Glomerular endothelial cell (primary cell): ENCODE results near the gene TCF25. TPM values are rescaled to one million over a fixed set of nuclear protein-coding genes. Genes with fewer than 3 reads are reported as not detected.
"Not testable (repeated sequence)": the region's sequence is repeated elsewhere in the genome, so short reads cannot be mapped to it uniquely, and the experiment has no call there.

Experiments
- DNase-seq: peaks from one replicate; pipeline ENCODE4 v3.0.0-alpha.2; 2011; ENCODE audit warnings: low read depth, low spot score; ENCODE audit errors: extremely low read depth
- total RNA-seq: library from RNA; depleted of rRNA; stranded (reverse); fragments of >200 nt; gene quantifications from 2 replicates; pipeline ENCODE4 v1.2.3, GENCODE V29; 2015

The TCF25 gene
- total RNA-seq, 1 donor from 2014 or later, result 223 TPM

DNA sequence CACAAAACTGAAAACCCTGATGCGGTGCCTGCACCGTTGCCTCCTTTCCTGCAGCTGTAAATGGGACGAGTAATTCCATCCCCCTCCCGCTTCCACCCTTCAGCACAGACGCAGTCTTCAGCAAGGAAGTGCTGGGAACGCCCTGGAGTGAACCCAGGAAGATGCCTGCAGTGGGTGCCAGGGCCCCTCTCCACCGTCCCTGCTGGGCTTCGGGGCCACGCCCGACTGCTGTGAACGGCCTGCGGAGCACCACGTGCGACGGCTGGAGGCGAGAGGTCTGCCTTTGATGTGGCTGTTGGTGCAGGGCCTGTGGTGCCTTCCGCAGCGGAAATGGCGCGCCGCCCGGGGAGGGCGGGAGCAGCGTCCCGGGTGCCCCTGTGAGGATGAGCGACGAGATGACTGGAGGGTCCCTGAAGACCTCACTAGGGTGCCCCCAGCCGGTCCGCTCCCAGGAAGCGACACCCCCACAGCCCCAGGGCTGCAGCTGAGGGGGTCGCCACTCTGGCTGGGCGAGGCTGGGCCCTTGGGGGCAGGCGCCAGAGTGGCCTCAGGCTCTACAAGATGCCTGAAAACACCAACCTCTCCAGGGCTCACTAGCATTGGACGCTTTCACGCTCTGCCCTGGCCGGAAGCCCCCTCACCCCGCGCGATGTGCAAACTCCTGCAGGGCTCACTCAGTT lies 44.5 kb downstream of the TCF25 start:
- no peak for DNase-seq

- no peak for DNase-seq
These were observed 45.3 kb downstream of the TCF25 start, which contains the start of gene MC1R for GRCh38 chr16:89918453-89919347. Gene MC1R (plus strand): TSS chr16:89918862. CDS start chr16:89919259, 397 bp downstream.

- no peak for DNase-seq
These were observed 46.4 kb downstream of the TCF25 start for GRCh38 chr16:89919535-89920406.

DNA sequence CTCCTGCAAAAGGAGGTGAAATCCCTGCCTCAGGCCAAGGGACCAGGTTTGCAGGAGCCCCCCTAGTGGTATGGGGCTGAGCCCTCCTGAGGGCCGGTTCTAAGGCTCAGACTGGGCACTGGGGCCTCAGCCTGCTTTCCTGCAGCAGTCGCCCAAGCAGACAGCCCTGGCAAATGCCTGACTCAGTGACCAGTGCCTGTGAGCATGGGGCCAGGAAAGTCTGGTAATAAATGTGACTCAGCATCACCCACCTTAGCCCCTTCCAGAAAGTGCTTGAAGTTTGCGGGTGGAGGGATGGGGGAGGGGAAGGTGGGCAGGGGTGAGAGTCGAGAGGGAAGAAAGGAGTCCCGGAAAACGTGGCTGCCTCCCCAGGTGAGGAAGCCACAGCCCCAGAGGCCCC lies 47.3 kb downstream of the TCF25 start:
- no peak for DNase-seq

DNA sequence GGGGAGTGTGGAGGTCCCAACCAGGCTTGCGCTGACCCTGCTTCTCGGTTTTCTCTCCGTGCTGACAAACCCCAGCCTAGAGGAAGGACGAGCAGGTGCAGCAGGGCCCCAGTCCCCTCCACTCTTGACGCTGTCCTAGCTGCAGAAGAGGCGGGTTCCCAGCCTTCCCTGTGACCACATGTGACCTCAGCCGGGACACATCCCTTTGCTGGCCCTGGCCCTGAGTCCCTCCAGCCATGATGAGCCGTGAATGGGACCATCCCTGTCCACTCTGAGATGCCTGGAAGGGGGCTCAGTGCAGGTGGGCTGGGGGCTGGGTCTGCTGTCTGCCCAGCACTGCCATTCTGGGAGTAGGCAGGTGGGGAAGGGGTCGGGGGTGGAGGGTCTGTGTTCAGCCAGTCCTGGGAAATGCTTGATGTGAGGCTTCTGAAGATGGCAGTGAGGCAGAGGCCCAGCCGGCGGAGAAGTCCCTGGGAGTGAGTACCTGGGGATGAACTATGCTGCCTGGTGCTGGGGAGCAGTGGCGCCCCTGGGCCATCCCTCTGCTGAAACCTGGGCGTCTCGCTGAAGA lies 47.8 kb downstream of the TCF25 start:
- DNase-seq, result no peak

DNA sequence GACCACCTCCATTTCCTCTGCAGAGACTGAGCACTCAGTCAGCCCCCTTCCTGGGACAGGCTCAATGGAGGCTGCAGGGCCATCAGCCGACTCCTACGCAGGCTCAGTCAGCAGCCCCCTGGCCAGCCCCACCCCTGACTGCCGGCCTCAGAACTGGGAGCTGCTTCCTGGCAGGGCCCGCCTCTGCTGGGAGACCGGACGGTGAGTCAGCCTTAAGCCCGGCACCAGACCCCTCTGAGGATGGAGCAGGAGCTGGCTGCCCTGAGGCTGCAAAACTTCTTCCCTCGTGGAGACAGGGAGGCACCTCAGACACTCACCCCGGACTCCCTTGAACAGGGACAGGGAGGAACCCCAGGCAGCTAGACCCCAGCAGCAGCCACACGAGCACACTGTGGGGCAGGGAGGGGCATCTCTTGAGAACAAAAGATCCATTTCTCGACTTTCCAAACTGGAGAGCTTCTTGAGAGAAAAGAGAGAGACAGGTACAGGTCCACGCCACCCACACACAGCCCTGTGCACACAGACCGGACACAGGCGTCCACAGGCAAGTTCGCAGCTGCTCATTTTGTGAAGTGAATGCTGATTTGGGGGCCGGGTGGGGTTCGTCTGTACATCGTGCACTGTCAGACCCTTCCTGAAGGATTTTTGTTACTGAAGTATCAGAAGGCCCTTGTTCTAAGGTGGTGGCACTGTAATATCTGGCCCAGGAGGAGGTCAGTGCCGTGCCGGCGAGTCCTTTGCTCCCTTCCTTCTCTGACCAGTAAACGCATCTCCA lies 48.5 kb downstream of the TCF25 start:
- peak; percentile 41 for DNase-seq

- DNase-seq, result peak; percentile 42
These were observed 49.1 kb downstream of the TCF25 start for GRCh38 chr16:89922477-89922883.

DNA sequence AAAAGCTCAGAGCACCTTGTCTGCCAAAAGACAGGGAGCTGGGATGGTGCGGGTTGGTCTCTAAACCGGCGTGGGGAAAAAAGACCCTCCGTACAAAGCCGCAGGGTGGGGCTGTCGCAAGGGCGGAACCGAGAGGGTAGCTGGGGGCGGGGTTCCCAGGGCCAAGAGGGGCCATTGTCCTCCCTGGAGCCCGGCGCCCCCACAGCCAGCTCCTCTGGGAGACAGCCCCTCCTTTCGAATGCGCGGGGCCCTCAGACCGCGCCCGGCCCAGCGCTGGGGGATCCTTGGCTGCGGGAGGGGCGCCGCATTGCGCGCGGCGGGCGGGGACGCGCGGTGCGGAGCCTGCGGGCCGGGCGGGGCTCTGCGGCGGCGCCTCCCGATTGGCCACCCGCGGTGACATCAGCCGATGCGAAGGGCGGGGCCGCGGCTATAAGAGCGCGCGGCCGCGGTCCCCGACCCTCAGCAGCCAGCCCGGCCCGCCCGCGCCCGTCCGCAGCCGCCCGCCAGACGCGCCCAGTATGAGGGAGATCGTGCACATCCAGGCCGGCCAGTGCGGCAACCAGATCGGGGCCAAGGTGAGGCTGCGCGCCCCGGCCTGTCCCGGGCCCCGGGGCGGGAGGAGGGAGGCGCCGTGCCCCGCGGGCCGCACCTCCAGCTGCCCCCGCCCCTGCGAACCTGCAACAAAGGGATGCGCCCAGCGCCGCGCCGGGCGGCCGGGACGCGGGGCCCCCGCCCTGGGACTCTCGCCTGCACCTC lies 49.7 kb downstream of the TCF25 start, which contains the start of gene TUBB3:
Gene TUBB3, plus strand, starts transcription at position 459 of the 756 bp plus-strand sequence. Its CDS starts 60 bp downstream, at position 519.
- no peak for DNase-seq

- DNase-seq, result no peak
These were observed 50.4 kb downstream of the TCF25 start for GRCh38 chr16:89923640-89924296.

GRCh38 chr16:89924297-89924924 lies 51.0 kb downstream of the TCF25 start:
- DNase-seq, result no peak

- no peak for DNase-seq
These were observed 51.5 kb downstream of the TCF25 start for GRCh38 chr16:89924925-89925307.

DNA sequence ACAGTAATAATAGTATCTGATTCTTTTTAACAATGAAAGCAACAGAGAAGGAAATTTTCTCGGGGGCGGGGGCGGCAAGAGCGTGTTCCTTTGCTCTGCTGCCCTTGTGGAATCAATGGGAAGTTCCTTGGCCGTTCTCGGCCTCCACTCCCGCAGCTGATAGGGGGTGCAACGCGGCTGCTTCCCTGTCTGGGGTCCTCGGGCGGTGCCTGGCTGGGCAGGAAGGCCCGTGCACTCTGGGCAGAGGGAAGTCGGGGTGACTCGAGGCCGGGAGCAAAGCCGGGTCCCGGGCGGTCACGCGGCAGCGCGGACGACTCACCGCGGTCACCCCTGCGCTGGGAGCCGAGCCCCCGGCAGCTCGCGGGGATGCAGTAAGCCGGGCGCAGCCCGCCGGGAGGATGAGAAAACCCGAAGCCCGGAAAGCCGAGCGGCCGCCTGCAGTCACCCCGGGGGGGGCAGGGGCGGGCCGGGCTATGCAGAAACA lies 52.2 kb downstream of the TCF25 start:
- no peak for DNase-seq

- no peak for DNase-seq
These were observed 58.0 kb downstream of the TCF25 start for GRCh38 chr16:89931305-89931896.

DNA sequence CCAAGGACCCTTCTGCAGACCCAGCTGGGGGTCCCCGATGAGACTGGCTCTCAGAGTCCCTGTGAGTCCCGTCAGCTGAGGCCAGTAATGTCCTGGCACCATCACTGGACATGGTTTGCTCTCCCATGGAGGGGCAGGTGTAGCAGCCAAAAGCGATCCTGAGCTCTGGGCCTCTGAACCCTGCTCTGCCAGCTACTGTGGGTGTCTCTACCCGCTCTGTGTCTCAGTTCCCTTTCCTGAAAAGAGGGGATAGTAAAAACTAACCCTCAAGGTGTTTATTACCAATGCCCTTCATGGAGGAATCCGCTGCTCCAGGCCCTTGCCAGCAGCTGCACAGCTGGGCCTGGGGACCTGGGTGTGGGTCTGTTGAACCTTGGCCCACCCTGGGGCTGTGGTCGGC lies 58.6 kb downstream of the TCF25 start:
- no peak for DNase-seq

GRCh38 chr16:89934019-89934418 lies 60.6 kb downstream of the TCF25 start:
- not testable (repeated sequence) for DNase-seq

- DNase-seq, result no peak
These were observed 61.5 kb downstream of the TCF25 start for GRCh38 chr16:89934611-89935553.
